Neural progenitor cell (in vitro differentiated cells): ENCODE results near the gene CRELD2.

Source experiments
- CTCF ChIP-seq: fragments of 200-600 bp; sonication (generic); IDR thresholded peaks from 2 replicates; pipeline ENCODE4 v1.5.1; 2017; ENCODE audit warnings: antibody characterized with exemption, mild to moderate bottlenecking
- EZH2 ChIP-seq: fragments of 200-600 bp; sonication (generic); IDR thresholded peaks from 2 replicates; pipeline ENCODE4 v1.6.1; 2017; ENCODE audit warnings: antibody characterized with exemption, mild to moderate bottlenecking, moderate library complexity
- EZH2phosphoT487 ChIP-seq: fragments of 200-600 bp; sonication (generic); IDR thresholded peaks from 2 replicates; pipeline ENCODE4 v1.6.1; 2017; ENCODE audit warnings: antibody characterized with exemption

GRCh38 chr22:49894322-49895054 is 23.9 kb upstream of the CRELD2 start:
- no peak for TF ChIP-seq CTCF
- no peak for TF ChIP-seq EZH2
- TF ChIP-seq EZH2phosphoT487, result no peak
